Spleen (tissue), 7 donors: ENCODE data around the gene EZH2.

ENCODE experiments used
- POLR2AphosphoS5 ChIP-seq, 3 donors: sonication (generic); formaldehyde crosslinking; IDR thresholded peaks; one replicate each; pipeline ENCODE4 v1.5.1; 2017; ENCODE audit warnings: antibody characterized with exemption in 3 of 3
- TF ChIP-seq, protein P1 (sequence below), 11 experiments: fragments of 200-600 bp in 7 of 11; fragments of 450-650 bp in 4 of 11; sonication (generic) in 4 of 11; IDR thresholded peaks in 8 of 11; conservative IDR thresholded peaks in 3 of 11; 1 replicate in 7 of 11; 2 replicates in 4 of 11; pipeline versions ENCODE4 v1.4.0 to v1.8.0; 2016 to 2021; ENCODE audit warnings: antibody characterized with exemption in 11 of 11, inconsistent platforms in 4 of 11, mild to moderate bottlenecking in 1 of 11
- donor health status: DM: no; HTN: no; CAD: no; lungs with moderate emphysema.
- donor health status: DM: no; HTN: no; CAD: no.
- donor health status: DM: no; HTN: no; CAD: no.

DNA sequence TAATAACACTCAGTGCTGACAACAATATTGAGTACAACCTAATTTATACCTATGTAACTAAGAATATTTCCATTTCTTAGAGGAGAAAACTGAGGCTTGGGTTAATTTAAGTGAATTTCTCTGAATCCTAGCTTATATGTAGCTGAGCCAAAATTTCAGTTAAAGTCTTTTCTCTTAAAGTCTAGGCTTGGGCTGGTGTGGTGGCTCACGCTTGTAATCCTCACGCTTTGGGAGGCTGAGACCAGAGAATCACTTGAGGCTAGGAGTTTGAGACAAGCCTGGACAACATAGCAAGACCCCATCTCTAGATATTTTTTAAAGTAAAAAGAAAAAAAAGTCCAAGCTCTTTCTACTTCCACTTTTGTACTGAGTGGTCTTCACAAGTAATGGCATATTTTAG lies 93.2 kb downstream of the EZH2 start:
- TF ChIP-seq, protein P1, sequence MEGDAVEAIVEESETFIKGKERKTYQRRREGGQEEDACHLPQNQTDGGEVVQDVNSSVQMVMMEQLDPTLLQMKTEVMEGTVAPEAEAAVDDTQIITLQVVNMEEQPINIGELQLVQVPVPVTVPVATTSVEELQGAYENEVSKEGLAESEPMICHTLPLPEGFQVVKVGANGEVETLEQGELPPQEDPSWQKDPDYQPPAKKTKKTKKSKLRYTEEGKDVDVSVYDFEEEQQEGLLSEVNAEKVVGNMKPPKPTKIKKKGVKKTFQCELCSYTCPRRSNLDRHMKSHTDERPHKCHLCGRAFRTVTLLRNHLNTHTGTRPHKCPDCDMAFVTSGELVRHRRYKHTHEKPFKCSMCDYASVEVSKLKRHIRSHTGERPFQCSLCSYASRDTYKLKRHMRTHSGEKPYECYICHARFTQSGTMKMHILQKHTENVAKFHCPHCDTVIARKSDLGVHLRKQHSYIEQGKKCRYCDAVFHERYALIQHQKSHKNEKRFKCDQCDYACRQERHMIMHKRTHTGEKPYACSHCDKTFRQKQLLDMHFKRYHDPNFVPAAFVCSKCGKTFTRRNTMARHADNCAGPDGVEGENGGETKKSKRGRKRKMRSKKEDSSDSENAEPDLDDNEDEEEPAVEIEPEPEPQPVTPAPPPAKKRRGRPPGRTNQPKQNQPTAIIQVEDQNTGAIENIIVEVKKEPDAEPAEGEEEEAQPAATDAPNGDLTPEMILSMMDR (IDR thresholded peaks at IDR 0.05 in 8 of 11, conservative IDR thresholded peaks at IDR 0.05 in 3 of 11) = no peak
- TF ChIP-seq POLR2AphosphoS5 (IDR thresholded peaks at IDR 0.05) = no peak
